CD4-positive, alpha-beta T cell treated with Interleukin-4 for 4 hours (primary cell): ENCODE measurements around the gene CMAS.
"Not testable (repeated sequence)": the region's sequence is repeated elsewhere in the genome, so short reads cannot be mapped to it uniquely, and the experiment has no call there.

Source experiments
- DNase-seq: peaks from one replicate; pipeline ENCODE4 v3.0.0-alpha.2; 2020

The CMAS gene

GRCh38 chr12:22046090-22046967, at the start of gene CMAS:
CMAS (plus strand) TSS chr12:22046218; CDS start chr12:22046304, 86 bp downstream.
- DNase-seq, result peak; percentile 73

GRCh38 chr12:21998295-21998694, 47.7 kb upstream of the CMAS start:
- DNase-seq, result no peak

- no peak for DNase-seq
Measured at GRCh38 chr12:21998782-21999181, 47.2 kb upstream of the CMAS start.

GRCh38 chr12:22002430-22002829, 43.6 kb upstream of the CMAS start:
- DNase-seq, result no peak

- DNase-seq, result not testable (repeated sequence)
Measured at GRCh38 chr12:22007794-22008193, 38.2 kb upstream of the CMAS start.

GRCh38 chr12:22008196-22008595, 37.8 kb upstream of the CMAS start:
- DNase-seq, result no peak

- DNase-seq, result no peak
Measured at GRCh38 chr12:22014041-22014782, 31.8 kb upstream of the CMAS start.

- DNase-seq, result no peak
Measured at GRCh38 chr12:22014783-22015144, 31.3 kb upstream of the CMAS start.

GRCh38 chr12:22016982-22017381, 29.0 kb upstream of the CMAS start:
- DNase-seq, result no peak

- peak; percentile 23 for DNase-seq
Measured at GRCh38 chr12:22018860-22019259, 27.2 kb upstream of the CMAS start.

- DNase-seq, result not testable (repeated sequence)
Measured at GRCh38 chr12:22023489-22023888, 22.5 kb upstream of the CMAS start.

GRCh38 chr12:22029491-22029890, 16.5 kb upstream of the CMAS start:
- no peak for DNase-seq

- DNase-seq, result no peak
Measured at GRCh38 chr12:22029991-22030390, 16.0 kb upstream of the CMAS start.

GRCh38 chr12:22032732-22033131, 13.3 kb upstream of the CMAS start:
- no peak for DNase-seq

- no peak for DNase-seq
Measured at GRCh38 chr12:22034709-22035506, 11.1 kb upstream of the CMAS start.

- no peak for DNase-seq
Measured at GRCh38 chr12:22037947-22038346, 8.1 kb upstream of the CMAS start.

- DNase-seq, result no peak
Measured at GRCh38 chr12:22038734-22039133, 7.3 kb upstream of the CMAS start.

- DNase-seq, result no peak
Measured at GRCh38 chr12:22039361-22039760, 6.7 kb upstream of the CMAS start.

GRCh38 chr12:22042976-22043669, 2.9 kb upstream of the CMAS start:
- no peak for DNase-seq

- no peak for DNase-seq
Measured at GRCh38 chr12:22043943-22044342, 2.1 kb upstream of the CMAS start.

GRCh38 chr12:22044391-22044790, 1.6 kb upstream of the CMAS start:
- DNase-seq, result no peak

- peak; percentile 1 for DNase-seq
Measured at GRCh38 chr12:22046968-22047390, 961 bp downstream of the CMAS start.

GRCh38 chr12:22047494-22047893, 1.5 kb downstream of the CMAS start:
- no peak for DNase-seq
